Fibroblast of the aortic adventitia (primary cell): ENCODE data around the gene MYBPC1. TPM values are rescaled to one million over a fixed set of nuclear protein-coding genes. Genes with fewer than 3 reads are reported as not detected.
"Not testable (repeated sequence)": the region's sequence is repeated elsewhere in the genome, so short reads cannot be mapped to it uniquely, and the experiment has no call there.

ENCODE experiments used
- DNase-seq: peaks from one replicate; pipeline ENCODE4 v3.0.0-alpha.2; 2010; ENCODE audit warnings: low read depth
- H3K4me3 ChIP-seq: 2 replicates; pipeline ENCODE4 v1.5.1; 2011; ENCODE audit warnings: low read depth, mild to moderate bottlenecking, control low read depth, low read length, moderate library complexity
- small RNA-seq: library from RNA; depleted of rRNA; stranded (forward); fragments of <200 nt; gene quantifications from one replicate; pipeline ENCODE3, GENCODE V24; 2012
- total RNA-seq: library from RNA; depleted of rRNA; stranded (reverse); fragments of >200 nt; gene quantifications from 2 replicates; pipeline ENCODE4 v1.2.3, GENCODE V29; 2012; ENCODE audit warnings: low replicate concordance
- TF ChIP-seq, protein P1 (sequence below): IDR thresholded peaks from 2 replicates; pipeline ENCODE4 v1.5.1; 2011; ENCODE audit warnings: mild to moderate bottlenecking, low read length, control low read depth, inconsistent platforms; ENCODE audit not compliant: insufficient read depth

MYBPC1 gene
- total RNA-seq, 1 donor: not detected

DNA sequence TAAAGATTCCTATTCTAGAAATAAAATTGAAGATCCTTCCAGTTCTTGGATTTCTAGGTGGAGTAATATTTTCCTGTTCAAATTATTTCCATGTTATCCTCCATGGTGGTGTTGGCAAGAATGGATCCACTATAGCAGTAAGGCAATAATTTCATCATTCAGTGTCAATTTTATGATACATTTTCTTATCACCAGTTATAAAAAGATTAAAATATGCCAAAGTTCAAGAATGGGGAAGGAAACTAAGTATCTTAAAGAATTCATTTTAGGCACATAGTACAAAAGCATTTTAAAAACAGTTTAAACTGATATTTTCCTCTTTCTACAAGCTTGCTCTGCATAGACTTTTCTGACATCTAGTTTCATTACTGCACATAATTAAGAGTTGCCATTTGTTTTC is 125.3 kb downstream of the MYBPC1 start:
- TF ChIP-seq, protein P1, sequence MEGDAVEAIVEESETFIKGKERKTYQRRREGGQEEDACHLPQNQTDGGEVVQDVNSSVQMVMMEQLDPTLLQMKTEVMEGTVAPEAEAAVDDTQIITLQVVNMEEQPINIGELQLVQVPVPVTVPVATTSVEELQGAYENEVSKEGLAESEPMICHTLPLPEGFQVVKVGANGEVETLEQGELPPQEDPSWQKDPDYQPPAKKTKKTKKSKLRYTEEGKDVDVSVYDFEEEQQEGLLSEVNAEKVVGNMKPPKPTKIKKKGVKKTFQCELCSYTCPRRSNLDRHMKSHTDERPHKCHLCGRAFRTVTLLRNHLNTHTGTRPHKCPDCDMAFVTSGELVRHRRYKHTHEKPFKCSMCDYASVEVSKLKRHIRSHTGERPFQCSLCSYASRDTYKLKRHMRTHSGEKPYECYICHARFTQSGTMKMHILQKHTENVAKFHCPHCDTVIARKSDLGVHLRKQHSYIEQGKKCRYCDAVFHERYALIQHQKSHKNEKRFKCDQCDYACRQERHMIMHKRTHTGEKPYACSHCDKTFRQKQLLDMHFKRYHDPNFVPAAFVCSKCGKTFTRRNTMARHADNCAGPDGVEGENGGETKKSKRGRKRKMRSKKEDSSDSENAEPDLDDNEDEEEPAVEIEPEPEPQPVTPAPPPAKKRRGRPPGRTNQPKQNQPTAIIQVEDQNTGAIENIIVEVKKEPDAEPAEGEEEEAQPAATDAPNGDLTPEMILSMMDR: no peak
- H3K4me3 ChIP-seq: no peak overlapping the region
- DNase-seq: no peak

DNA sequence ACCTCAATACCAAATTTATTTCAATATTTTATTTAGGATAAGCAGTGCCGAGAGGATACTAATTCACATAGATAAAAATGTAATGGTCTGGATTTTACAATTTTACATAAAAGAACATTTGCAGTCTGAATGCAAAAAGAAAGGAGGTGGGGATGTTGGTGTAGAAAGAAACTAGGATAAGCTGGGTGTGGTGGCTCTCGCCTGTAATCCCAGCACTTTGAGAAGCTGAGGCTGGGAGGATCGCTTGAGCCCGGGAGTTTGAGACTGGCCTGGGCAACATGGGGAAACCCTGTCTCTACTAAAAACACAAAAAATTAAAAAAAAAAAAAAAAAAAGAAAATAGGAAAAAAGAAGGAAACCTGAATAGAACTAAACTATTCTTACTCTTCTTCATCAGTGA is 127.6 kb downstream of the MYBPC1 start:
- H3K4me3 ChIP-seq: no peak overlapping the region
- TF ChIP-seq, protein P1: no peak

DNA sequence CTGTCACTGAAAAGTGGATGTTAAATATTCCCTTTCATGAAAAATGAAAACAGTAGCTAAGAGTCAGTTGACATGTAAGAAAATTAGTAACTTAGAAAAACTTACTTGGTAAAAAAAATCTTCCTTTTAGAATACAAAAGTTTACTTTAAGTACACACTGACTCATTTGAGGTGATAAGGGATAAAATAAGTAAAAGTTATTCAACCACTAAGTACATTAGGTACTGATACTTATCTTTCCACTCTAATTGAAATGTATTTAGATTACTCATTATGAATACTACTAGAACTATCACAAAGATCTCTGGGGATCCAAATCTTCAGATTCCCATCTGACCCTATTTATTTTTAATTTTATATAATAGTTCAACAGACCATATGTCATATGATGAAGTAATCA is 132.3 kb downstream of the MYBPC1 start:
- no peak for DNase-seq
- H3K4me3 ChIP-seq: no peak overlapping the region
- TF ChIP-seq, protein P1: no peak

More for the DNA sequence above, 127.6 kb downstream of the MYBPC1 start:
- no peak for DNase-seq

DNA sequence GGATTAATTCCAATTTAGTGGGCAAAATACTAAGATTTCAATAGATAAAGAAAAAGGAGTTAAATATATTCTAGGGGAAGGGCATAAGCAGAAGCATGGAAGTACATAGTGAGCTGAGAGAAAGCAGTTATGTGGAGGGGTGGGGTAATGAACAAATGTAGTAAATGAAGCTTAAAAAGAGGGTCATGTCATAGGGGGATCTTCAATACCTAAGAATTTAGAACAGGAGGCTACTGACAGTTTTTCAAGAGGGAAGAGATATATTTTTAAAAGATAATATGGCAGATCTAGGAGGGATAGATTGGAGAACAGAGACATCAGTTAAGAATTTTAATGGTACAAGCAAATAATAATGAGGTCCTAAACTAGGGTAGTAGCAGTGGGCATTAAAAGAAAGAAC is 135.1 kb downstream of the MYBPC1 start:
- H3K4me3 ChIP-seq: no peak overlapping the region
- TF ChIP-seq, protein P1: no peak
- no peak for DNase-seq

DNA sequence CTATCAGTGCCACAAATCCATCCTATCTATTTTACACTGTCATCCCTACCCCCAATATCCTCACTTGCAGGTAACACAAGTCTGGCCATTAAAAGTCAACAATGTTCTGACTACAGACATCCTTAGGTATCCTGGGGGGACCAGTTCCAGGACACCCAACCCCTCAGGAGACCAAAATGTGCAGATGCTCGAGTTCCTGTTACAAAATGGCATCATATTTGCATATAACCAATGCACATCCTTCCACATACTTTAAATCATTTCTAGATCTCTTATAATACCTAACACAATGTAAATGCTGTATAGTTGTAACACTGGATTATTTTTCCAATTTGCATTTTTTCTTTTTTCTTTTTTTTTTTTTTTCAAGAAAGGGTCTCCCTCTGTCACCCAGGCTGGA is 137.5 kb downstream of the MYBPC1 start:
- no peak for DNase-seq
- no peak overlapping the region for H3K4me3 ChIP-seq
- TF ChIP-seq, protein P1: no peak

DNA sequence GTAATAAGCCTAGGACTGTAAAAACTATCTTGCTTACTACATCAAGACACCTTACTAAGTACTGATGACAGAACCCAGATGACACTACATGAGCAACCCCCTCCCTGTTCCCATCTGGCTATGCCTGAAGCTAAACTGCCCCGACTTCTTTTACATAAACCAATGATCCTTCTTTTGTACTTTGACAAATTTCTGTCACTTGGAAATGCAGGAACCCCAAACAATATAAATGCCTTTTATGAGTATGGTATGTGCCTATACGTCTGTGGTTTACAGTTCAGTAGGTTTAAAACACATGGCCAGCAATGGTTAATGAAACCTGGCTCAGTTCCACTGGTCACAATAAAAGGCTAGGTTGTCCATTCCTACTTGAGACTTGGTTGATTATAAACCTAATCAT is 138.4 kb downstream of the MYBPC1 start:
- H3K4me3 ChIP-seq: no peak overlapping the region
- TF ChIP-seq, protein P1: no peak
- DNase-seq: no peak

DNA sequence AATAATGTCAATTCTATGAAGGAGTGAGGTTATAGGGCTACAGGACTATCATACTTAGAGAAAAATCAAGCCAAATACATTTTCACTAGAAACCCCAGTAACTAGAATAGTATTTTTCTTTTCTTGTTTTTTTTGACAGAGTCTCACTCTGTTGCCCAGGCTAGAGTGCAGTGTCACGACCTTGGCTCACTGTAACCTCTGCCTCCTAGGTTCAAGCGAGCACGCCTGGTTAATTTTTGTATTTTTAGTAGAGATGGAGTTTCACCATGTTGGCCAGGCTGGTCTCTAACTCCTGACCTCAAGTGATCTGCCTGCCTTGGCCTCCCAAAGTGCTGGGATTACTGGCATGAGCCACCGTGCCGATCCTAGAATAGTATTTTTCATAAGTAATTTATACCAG is 139.7 kb downstream of the MYBPC1 start:
- H3K4me3 ChIP-seq, DNase-seq: not testable (repeated sequence)

Small RNA genes within 50 kb of the gene (small RNA-seq; reads per million reads assigned to genes)
- gene RNY1P16: not detected

Other genes with a start within 250 kb of the MYBPC1 start
- 83.0 and 122 TPM in 2 replicates for gene ARL1, start 187.2 kb upstream of the MYBPC1 start, total RNA-seq
- not detected in 2 replicates for gene SPIC, start 119.6 kb upstream of the MYBPC1 start, total RNA-seq
- gene CHPT1, start 102.7 kb downstream of the MYBPC1 start, total RNA-seq: 14.4 and 27.4 TPM in 2 replicates
- 0.18 and 0.82 TPM in 2 replicates for gene SYCP3, start 144.5 kb downstream of the MYBPC1 start, total RNA-seq
- 31.5 and 38.3 TPM in 2 replicates for gene GNPTAB, start 236.0 kb downstream of the MYBPC1 start, total RNA-seq